ENCODE measurements around the gene RCAN2.
A peak's percentile ranks its signal among the peaks of the same experiment; 100 is the strongest.
"Not testable (repeated sequence)": the region's sequence is repeated elsewhere in the genome, so short reads cannot be mapped to it uniquely, and the experiment has no call there.

Gene RCAN2

GRCh38 chr6:46440141-46440540 is 51.1 kb downstream of the RCAN2 start:
- no peak for DNase-seq

DNA sequence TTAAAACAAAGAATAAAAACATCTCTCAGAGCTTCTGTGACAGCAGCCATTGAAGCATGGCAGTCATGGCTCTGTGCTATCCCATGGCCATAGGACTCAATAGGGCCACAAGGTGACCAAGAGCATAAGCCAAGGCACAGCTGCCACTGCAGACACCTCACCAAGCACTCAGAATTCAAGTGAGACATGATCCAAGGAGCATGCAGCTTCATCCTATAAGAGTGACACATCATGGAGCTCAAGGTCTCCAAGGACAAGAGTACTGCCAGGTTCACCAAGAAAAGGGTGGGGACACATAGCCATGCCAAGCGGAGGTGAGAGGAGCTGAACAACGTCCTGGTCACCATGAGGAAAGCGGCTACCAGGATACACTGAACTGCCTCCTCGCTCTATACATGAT is 53.0 kb downstream of the RCAN2 start:
- DNase-seq: no peak

DNA sequence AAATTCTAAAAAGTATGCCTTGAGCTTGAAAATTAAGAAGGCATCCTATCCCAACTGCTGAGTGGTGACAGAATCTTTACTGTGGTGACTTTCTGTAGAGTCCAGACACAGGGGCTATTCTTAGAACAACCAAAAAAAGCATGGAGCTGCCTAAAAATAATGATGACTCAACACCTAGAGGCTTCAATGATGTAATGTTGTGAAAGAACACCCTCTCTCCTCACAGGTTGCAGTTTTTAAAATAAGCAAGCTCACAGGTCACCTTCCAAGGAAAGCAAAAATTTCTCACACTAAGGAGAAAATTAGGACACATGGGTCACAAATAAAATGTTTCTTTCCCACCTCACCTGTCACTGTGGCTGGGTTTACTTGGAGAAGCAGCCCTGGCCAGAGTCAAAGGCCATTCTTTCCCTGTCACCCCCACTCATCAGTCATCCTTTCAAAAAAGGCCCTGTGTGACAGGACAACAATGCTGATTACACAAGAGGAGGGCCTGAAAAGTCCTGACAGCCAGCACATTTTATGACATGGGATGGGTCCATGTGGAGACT is 53.5 kb downstream of the RCAN2 start:
- DNase-seq: no peak

GRCh38 chr6:46422619-46423018 is 68.6 kb downstream of the RCAN2 start:
- no peak for DNase-seq

DNA sequence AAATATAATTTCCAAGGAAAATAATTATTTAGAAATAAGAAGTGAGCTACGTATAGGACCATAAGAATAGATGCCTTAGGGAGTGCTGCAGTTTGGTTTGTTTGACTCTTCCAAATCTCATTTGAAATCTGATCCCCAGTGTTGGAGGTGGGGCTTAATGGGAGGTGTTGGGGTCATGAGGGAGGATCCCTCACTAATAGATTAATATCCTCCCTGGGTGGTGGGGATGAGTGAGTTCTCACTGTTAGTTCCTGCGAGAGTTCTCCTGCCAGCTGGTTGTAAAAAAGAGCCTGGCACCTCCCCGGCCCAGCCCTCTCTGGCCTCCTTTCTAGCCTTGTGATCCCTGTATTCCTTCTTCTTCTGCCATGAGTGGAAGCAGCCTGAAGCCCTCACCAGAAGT is 69.3 kb downstream of the RCAN2 start:
- DNase-seq: no peak

DNA sequence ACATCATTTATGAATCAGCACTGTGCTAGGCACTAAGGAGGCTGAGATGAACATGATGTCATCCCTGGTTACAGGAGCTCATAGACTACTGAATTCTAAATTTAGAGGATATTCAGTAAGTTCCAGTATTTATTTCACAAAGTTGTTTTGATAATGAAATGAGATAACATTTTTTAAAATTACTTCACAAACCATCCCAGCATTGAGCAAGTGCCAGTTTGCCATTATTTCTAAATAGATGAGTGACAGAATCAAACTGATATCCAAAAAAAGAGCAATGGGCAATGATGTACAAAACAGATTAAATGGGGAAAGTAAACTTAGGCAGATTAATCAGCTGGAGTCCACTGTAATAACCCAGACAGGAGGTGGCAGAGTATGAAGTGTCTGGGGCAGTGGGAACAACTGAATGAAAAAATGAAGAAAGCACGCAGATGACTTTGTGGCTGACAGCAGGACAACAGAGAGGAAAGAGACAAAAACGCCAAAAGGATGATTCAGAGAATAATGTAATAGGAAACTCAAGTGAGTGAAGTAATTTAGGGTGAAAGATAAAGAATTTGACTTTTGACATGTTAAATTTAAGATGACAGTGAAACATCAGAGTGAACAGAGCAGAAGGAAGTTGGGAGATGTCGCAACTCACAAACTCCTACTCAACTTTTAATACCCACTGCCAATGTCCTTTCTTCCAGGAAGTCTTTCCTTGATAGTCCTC is 70.2 kb downstream of the RCAN2 start:
- no peak for DNase-seq

DNA sequence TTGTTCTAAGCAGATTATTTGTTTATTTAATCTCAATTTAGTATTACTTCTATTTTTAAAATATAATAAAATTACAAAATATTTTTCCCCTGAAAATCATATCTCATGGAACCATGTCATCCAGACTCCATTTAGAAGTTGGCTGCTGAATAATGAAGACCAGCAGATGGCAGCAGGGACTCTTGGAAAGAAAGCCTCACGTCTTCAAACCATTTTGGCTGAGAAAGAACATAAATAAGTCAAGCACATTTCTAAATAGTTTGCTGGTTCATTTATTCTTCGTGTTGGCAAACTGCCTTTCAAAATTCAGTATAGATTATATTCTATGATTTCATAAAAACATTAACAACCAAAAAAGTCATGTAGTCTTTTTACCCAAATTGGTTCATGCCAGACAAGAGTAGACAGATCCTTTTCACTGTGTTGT is 71.7 kb downstream of the RCAN2 start:
- peak; percentile 30 for DNase-seq

DNA sequence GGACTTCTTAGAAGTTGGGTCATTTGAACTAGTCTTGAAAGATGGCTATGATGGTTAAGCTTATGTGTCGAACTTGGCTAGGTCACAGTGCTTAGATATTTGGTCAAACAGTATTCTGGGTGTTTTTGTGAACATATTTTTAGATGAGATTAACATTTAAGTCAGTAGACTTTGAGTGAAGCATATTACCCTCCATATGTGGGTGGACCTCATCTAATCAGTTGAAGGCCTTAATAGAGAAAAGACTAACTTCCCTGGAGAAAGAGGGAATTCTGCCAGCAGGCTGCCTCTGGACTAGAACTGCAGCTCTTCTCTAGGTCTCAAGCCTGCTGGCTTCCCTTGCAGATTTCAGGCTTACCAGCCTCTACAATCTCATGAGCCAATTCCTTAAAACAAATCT is 76.9 kb downstream of the RCAN2 start:
- no peak for DNase-seq

DNA sequence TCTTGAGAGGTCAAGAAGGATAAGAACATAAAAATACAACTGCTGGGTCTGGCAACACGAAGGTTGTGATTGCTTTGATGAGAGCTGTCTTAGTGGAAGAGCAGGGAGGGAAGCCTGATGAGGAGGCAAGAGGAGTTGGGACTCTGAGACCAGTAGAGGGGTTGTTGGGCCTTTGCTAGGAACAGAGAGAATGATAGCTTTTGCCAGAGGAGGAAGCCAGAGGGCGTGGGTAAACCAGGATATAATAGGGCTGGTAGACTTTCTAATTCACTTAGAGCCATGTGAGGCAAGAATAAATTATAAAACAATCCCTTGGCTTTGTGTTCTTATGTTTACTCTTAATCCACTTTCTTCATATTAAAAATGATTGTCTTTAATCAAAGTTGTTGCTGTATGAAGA is 78.6 kb downstream of the RCAN2 start:
- no peak for DNase-seq

DNA sequence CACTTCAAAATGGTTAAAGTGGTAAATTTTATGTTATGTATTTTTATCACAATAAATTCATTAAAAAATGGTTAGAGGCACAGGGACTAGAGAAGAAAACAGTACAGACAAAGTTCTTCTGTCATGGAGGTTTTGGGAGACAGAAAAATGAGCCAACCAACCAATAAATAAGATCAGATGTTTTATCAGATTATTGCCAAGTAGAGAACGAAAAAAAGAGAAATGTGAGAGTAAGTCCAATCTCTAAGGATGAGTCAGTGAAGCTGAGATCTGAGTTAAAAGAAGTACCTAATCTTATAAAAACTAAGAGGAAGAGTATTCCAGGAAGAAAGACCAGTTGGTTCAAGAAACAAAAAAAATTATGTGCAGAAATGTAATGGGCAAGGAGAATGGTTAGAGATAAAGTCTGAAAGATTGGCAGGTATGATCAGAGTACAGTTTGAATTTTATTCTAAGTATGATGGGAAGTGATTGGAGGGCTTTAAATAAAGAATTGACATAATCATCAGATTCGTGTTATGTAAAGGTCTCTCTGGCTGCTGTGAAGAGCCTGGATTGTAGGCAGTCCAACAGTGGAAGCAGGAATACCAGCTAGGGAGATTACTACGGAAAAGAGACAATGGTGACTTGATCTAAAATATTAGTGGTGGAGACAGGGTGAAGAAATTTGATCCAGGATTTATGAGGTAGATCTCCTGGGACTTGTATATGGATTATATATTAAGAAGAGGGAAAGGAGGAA is 79.6 kb downstream of the RCAN2 start:
- DNase-seq: no peak

DNA sequence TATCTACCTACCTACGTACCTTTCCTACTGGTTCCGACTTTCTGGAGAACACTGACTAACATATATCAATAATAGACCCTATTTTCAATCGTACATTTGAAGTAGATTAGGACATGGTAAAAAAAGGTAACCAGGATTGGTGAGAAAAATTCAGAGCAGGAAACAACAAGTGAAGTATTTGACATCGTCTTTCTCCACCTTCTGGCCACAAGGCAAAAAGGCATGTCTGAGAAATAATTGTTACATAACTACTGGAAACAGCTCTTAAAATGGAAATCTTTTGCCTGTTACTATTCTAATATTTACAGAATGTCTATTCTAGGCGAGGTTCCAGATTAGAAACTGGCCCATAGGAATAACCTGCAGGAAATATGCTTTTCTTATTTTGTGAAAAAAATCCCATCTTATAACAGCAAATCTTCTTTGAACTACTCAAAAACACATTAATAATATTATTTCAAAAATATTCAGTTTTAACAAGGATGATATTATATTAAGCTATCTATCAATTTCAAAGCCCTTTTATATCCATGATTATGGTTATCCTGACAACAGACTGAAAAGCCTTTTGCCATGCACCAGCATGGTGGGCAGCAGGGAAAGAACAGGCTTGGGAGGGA is 80.8 kb downstream of the RCAN2 start:
- DNase-seq: peak; percentile 7

DNA sequence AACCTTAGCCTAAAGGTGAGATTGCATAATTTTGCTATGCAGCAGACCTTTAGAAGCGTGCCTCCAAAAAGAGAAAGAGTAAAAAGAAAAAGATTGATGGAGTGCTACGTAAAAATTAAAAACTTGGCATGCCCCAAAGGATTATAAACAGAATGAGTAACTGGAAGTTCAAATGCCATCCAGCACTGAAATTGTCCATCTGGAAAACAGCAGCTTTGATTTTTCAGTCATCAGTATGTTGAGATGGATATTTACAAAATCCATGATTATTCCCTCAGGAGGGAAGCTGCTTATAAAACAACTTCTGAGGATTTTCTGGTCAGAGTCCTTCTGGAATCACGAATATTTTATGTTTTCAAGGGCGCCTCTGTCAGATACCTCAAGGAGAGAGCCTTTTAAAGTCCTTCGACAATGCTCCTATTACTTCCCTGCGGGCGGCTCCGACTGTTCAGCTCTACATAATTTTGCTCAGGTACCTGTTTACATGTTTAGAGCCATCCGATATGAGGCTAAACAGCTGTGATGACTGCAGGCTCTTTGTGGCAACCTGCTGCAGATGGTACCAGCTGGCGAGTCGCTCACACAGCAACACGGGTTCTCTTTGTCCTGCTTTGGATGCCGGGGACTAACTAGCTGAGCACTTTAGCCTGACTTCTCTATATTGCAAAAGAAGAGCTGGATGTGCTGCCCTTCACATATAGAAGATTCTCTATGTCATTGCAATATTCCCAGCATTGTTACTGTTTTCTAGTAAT is 83.3 kb downstream of the RCAN2 start:
- no peak for DNase-seq

DNA sequence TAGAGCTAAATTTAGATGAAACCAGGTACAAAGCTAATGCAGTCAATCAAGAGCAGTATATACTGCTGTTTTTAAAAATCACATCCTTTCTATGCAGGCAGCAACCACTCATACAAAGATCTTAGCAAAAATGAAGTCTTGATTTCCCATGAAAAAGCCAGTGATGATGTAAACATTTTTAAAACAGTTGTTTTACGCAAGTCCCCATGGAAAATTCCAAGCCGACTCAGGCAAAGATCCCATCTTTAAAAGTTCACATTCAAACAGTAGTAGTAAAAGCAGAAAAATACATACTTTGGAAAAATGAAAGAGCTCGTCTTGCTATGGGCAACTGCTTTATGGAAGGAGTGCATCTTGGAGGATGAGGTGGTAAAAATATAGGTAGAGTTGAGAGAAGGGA is 84.0 kb downstream of the RCAN2 start:
- DNase-seq: no peak

GRCh38 chr6:46405620-46406180 is 85.5 kb downstream of the RCAN2 start:
- not testable (repeated sequence) for DNase-seq

GRCh38 chr6:46400898-46401297 is 90.4 kb downstream of the RCAN2 start:
- no peak for DNase-seq

GRCh38 chr6:46395530-46395929 is 95.7 kb downstream of the RCAN2 start:
- no peak for DNase-seq

DNA sequence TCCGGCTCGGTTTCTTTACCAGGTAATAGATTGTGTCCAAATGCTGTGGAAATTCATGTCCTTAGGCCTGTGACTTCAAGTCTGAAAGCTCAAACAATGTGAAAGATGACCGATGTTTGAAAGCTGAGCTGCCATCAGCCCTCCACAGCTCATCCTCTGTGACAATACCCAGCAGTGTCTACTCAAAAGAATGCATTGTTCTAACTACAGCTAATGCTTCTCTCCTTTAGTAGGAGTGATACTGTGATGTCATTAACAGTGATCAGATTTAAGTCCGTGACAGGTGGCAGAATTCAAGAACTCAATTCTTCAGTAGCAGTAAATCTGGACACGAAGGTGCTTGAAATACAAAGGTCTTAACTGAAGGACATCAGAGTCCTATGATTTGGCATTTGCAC is 97.3 kb downstream of the RCAN2 start:
- no peak for DNase-seq

- DNase-seq: no peak
Observed at GRCh38 chr6:46393161-46393939, 97.9 kb downstream of the RCAN2 start.

- no peak for DNase-seq
Observed at GRCh38 chr6:46392294-46392693, 99.0 kb downstream of the RCAN2 start.

GRCh38 chr6:46390153-46390876 is 100.9 kb downstream of the RCAN2 start:
- no peak for DNase-seq

DNA sequence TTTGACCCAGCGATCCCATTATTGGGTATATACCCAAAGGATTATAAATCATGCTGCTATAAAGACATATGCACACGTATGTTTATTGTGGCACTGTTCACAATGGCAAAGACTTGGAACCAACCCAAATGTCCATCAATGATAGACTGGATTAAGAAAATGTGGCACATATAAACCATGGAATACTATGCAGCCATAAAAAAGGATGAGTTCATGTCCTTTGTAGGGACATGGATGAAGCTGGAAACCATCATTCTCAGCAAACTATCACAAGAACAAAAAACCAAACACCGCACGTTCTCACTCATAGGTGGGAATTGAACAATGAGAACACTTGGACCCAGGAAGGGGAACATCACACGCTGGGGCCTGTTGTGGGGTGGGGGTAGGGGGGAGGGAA is 103.5 kb downstream of the RCAN2 start:
- DNase-seq: not testable (repeated sequence)

All from stimulated activated CD4-positive, alpha-beta T cell treated with anti-CD3 and anti-CD28 coated beads, Interleukin-4, amount 100 ng/mL, for 24 hours (primary cell).